ENCODE data around the gene INPP4B.
"Not testable (repeated sequence)": the region's sequence is repeated elsewhere in the genome, so short reads cannot be mapped to it uniquely, and the experiment has no call there.

Gene INPP4B

GRCh38 chr4:142528433-142528832 is 317.7 kb downstream of the INPP4B start:
- H3K9me3 ChIP-seq (ENCODE audit: insufficient read depth, low read depth, low read length) = no peaks in the 10 kb centered on the region
- H3K27me3 ChIP-seq (ENCODE audit: insufficient read depth, low read length) = no peaks in the 10 kb centered on the region
- no peak overlapping the region for H3K27ac ChIP-seq (ENCODE audit: low read length)
- no peaks in the 10 kb centered on the region for H3K4me1 ChIP-seq (ENCODE audit: insufficient read depth, low read length)
- no peak overlapping the region for H3K4me3 ChIP-seq (ENCODE audit: low read length)
- H3K9ac ChIP-seq (ENCODE audit: low read depth, low read length) = no peak overlapping the region
- no peaks in the 10 kb centered on the region for H3K36me3 ChIP-seq (ENCODE audit: insufficient read depth, low read depth, low read length)

DNA sequence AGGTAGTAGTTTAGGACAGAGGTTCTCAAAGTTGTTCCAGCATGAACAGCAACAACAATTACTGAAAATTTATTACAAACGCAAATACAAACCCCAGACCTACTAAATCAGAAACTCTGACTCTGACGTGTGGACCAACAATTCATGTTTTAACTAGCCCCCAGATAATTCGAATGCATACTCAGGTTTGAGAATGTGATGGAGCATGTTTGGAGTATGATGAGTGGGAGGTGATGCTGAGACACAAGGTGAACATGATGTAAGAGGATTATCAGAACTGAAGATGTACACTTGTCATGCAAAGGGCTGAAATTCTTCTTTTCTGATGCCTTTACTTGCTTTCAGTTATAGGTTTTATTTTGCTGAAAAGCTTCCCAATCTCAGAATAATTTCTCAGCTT is 323.0 kb downstream of the INPP4B start:
- Histone ChIP-seq H3K27ac (ENCODE audit: low read length) (no peak overlapping the region), H3K9me3 (ENCODE audit: insufficient read depth, low read depth, low read length) (no peaks in the 10 kb centered on the region), H3K4me1 (ENCODE audit: insufficient read depth, low read length) (no peaks in the 10 kb centered on the region), H3K9ac (ENCODE audit: low read depth, low read length) (no peak overlapping the region), H3K36me3 (ENCODE audit: insufficient read depth, low read depth, low read length) (no peaks in the 10 kb centered on the region), H3K27me3 (ENCODE audit: insufficient read depth, low read length) (no peaks in the 10 kb centered on the region), H3K4me3 (ENCODE audit: low read length) (no peak overlapping the region)

DNA sequence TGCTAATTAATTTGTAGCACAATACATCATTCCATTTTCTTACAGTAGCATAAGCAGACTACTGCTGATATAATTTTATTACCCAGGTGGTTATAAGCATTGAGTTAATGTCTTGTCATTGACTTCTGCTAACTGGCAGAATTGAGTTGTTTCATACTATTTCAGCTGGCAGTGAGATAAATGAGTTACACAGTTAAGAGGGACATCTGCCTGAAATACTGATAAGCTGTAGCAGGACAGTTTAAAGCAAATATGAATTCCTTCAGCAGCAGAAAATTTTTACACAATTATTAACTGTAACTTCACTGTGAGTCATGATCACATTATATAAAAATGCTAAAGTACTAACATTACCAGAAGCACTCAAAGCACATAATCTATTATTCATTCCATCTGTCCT is 326.8 kb downstream of the INPP4B start:
- no peaks in the 10 kb centered on the region for H3K36me3 ChIP-seq (ENCODE audit: insufficient read depth, low read depth, low read length)
- H3K4me3 ChIP-seq (ENCODE audit: low read length) = no peak overlapping the region
- no peak overlapping the region for H3K9ac ChIP-seq (ENCODE audit: low read depth, low read length)
- no peaks in the 10 kb centered on the region for H3K9me3 ChIP-seq (ENCODE audit: insufficient read depth, low read depth, low read length)
- H3K27me3 ChIP-seq (ENCODE audit: insufficient read depth, low read length) = no peaks in the 10 kb centered on the region
- H3K4me1 ChIP-seq (ENCODE audit: insufficient read depth, low read length) = no peaks in the 10 kb centered on the region
- H3K27ac ChIP-seq (ENCODE audit: low read length) = no peak overlapping the region

GRCh38 chr4:142516686-142517526 is 329.2 kb downstream of the INPP4B start:
- no peaks in the 10 kb centered on the region for H3K9me3 ChIP-seq (ENCODE audit: insufficient read depth, low read depth, low read length)
- H3K4me1 ChIP-seq (ENCODE audit: insufficient read depth, low read length) = no peaks in the 10 kb centered on the region
- H3K4me3 ChIP-seq (ENCODE audit: low read length) = no peak overlapping the region
- no peaks in the 10 kb centered on the region for H3K27me3 ChIP-seq (ENCODE audit: insufficient read depth, low read length)
- H3K27ac ChIP-seq (ENCODE audit: low read length) = no peak overlapping the region
- no peak overlapping the region for H3K9ac ChIP-seq (ENCODE audit: low read depth, low read length)
- no peaks in the 10 kb centered on the region for H3K36me3 ChIP-seq (ENCODE audit: insufficient read depth, low read depth, low read length)

DNA sequence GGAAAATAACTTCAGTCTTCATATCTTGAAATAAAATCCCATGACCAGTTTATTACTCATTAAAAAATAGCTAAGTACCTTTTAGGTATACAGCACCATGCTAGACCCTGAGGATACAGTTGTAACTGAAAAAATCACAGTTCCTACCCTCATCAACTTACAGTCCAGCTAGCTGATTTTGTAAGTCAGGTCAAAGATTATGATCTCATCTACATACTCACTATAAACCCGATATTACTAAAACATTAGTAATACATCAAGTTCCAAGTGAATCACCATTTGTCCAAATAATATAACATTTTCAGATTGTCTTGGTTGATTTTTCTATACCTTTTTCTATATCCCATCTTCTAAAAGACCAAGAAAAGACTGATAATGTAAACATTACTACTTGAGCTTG is 333.9 kb downstream of the INPP4B start:
- no peak overlapping the region for H3K4me3 ChIP-seq (ENCODE audit: low read length)
- H3K9ac ChIP-seq (ENCODE audit: low read depth, low read length) = no peak overlapping the region
- no peak overlapping the region for H3K27ac ChIP-seq (ENCODE audit: low read length)
- no peaks in the 10 kb centered on the region for H3K4me1 ChIP-seq (ENCODE audit: insufficient read depth, low read length)
- no peaks in the 10 kb centered on the region for H3K27me3 ChIP-seq (ENCODE audit: insufficient read depth, low read length)
- no peaks in the 10 kb centered on the region for H3K36me3 ChIP-seq (ENCODE audit: insufficient read depth, low read depth, low read length)
- H3K9me3 ChIP-seq (ENCODE audit: insufficient read depth, low read depth, low read length) = no peaks in the 10 kb centered on the region

- H3K36me3 ChIP-seq (ENCODE audit: insufficient read depth, low read depth, low read length) = no peaks in the 10 kb centered on the region
- no peaks in the 10 kb centered on the region for H3K9me3 ChIP-seq (ENCODE audit: insufficient read depth, low read depth, low read length)
- no peak overlapping the region for H3K9ac ChIP-seq (ENCODE audit: low read depth, low read length)
- no peaks in the 10 kb centered on the region for H3K27me3 ChIP-seq (ENCODE audit: insufficient read depth, low read length)
- no peaks in the 10 kb centered on the region for H3K4me1 ChIP-seq (ENCODE audit: insufficient read depth, low read length)
- H3K27ac ChIP-seq (ENCODE audit: low read length) = no peak overlapping the region
- H3K4me3 ChIP-seq (ENCODE audit: low read length) = no peak overlapping the region
Measured at GRCh38 chr4:142509881-142510280, 336.2 kb downstream of the INPP4B start.

- not testable (repeated sequence) for H3K9ac ChIP-seq (ENCODE audit: low read depth, low read length); H3K4me3 ChIP-seq (ENCODE audit: low read length); H3K27ac ChIP-seq (ENCODE audit: low read length); H3K27me3 ChIP-seq (ENCODE audit: insufficient read depth, low read length); H3K36me3 ChIP-seq (ENCODE audit: insufficient read depth, low read depth, low read length); H3K4me1 ChIP-seq (ENCODE audit: insufficient read depth, low read length); H3K9me3 ChIP-seq (ENCODE audit: insufficient read depth, low read depth, low read length)
Measured at GRCh38 chr4:142509381-142509780, 336.7 kb downstream of the INPP4B start.

DNA sequence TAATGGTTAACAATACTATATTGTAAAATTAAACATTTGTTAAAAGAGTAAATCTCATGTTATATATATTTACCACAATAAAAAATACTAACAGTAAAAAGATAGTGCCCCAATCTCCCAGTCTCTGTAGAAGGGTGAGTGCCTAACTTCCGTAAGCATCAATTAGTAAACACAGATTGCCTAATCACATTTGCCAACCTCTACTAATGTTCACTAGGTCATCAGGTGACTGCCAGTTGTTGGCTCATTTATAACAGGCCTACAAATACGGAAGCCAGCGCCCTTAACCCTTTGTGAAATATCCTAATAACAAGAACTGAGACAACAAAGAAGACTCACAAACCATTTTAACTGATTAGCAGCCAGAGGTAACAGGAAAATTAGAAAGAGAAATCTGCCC is 345.1 kb downstream of the INPP4B start:
- H3K4me3 ChIP-seq (ENCODE audit: low read length) = no peak overlapping the region
- no peak overlapping the region for H3K9ac ChIP-seq (ENCODE audit: low read depth, low read length)
- H3K27me3 ChIP-seq (ENCODE audit: insufficient read depth, low read length) = no peaks in the 10 kb centered on the region
- no peaks in the 10 kb centered on the region for H3K9me3 ChIP-seq (ENCODE audit: insufficient read depth, low read depth, low read length)
- no peaks in the 10 kb centered on the region for H3K36me3 ChIP-seq (ENCODE audit: insufficient read depth, low read depth, low read length)
- no peaks in the 10 kb centered on the region for H3K4me1 ChIP-seq (ENCODE audit: insufficient read depth, low read length)
- H3K27ac ChIP-seq (ENCODE audit: low read length) = no peak overlapping the region

DNA sequence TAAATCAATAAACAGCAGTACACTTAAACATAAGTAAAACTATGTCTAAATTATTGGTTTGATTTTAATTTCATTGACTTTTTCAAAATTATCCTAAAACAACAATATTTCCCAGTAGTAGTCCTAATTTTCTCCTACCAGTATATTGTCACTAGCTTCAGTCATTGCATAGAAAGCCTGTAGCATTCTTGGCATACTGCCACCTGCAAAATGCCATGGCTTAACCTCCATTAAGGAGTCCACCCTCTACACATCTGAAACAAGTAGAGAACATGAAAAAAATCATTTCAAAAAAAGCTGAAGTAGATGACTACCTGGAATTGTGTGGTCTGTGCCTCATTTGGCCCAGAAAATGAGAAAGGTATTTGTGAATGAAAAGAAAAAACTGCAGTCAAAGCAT is 348.5 kb downstream of the INPP4B start:
- Histone ChIP-seq H3K36me3 (ENCODE audit: insufficient read depth, low read depth, low read length) (no peaks in the 10 kb centered on the region), H3K27ac (ENCODE audit: low read length) (no peak overlapping the region), H3K9me3 (ENCODE audit: insufficient read depth, low read depth, low read length) (no peaks in the 10 kb centered on the region), H3K4me3 (ENCODE audit: low read length) (no peak overlapping the region), H3K27me3 (ENCODE audit: insufficient read depth, low read length) (no peaks in the 10 kb centered on the region), H3K4me1 (ENCODE audit: insufficient read depth, low read length) (no peaks in the 10 kb centered on the region), H3K9ac (ENCODE audit: low read depth, low read length) (no peak overlapping the region)

DNA sequence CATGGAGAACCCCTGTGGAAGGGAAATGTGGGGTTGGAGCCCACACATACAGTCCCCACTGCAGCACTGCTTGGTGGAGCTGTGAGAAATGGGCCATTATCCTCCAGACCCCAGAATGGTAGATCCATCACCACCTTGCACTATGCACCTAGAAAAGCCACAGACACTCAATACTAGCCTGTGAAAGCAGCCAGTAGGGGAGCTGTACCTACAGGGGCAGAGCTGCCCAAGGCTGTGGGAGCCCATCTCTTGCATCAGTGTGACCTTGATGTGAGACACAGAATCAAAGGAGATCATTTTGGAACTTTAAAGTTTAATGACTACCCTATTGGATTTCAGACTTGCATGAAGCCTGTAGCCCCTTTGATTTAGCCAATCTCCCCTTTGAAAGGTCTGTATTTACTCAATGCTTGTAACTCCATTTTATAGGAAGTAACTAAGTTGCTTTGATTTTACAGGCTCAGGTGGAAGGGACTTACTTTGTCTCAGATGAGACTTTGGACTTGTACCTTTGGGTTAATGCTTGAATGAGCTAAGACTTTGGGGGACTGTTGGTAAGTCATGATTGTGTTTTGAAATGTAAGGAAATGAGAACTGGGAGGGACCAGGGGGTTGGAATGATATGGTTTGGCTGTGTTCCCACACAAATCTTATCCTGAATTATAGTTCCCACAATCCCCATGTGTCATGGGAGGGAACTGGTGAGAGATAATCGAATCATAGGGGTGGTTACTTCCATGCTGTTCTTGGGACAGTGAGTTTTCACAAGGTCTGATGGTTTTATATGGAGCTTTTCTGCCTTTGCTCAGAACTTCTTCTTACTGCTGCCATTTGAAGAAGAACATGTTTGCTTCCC is 352.6 kb downstream of the INPP4B start:
- no peak overlapping the region for H3K4me3 ChIP-seq (ENCODE audit: low read length)
- no peaks in the 10 kb centered on the region for H3K36me3 ChIP-seq (ENCODE audit: insufficient read depth, low read depth, low read length)
- no peaks in the 10 kb centered on the region for H3K27me3 ChIP-seq (ENCODE audit: insufficient read depth, low read length)
- no peaks in the 10 kb centered on the region for H3K4me1 ChIP-seq (ENCODE audit: insufficient read depth, low read length)
- no peaks in the 10 kb centered on the region for H3K9me3 ChIP-seq (ENCODE audit: insufficient read depth, low read depth, low read length)
- no peak overlapping the region for H3K27ac ChIP-seq (ENCODE audit: low read length)
- no peak overlapping the region for H3K9ac ChIP-seq (ENCODE audit: low read depth, low read length)

DNA sequence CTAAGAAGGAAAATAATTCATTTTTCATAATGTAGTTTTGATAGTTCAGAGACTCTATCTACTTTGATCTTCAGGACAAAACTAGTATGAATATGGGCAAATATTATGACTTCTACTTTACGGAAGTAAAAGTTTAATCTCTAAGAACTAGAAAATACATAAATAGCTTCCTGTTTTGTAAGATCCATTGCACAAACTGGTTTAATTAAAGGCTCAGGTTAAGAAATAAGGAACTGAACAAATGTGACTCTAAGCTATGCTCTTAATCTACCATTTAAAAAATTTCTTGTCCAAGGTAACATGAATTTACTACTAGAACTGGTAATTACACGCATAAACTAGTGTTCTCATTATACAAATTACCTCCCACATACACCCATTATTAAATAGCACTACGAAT is 360.6 kb downstream of the INPP4B start:
- Histone ChIP-seq H3K4me1 (ENCODE audit: insufficient read depth, low read length) (no peaks in the 10 kb centered on the region), H3K9ac (ENCODE audit: low read depth, low read length) (no peak overlapping the region), H3K27me3 (ENCODE audit: insufficient read depth, low read length) (no peaks in the 10 kb centered on the region), H3K36me3 (ENCODE audit: insufficient read depth, low read depth, low read length) (no peaks in the 10 kb centered on the region), H3K27ac (ENCODE audit: low read length) (no peak overlapping the region), H3K9me3 (ENCODE audit: insufficient read depth, low read depth, low read length) (no peaks in the 10 kb centered on the region), H3K4me3 (ENCODE audit: low read length) (no peak overlapping the region)

GRCh38 chr4:142480244-142480643 is 365.9 kb downstream of the INPP4B start:
- H3K27me3 ChIP-seq (ENCODE audit: insufficient read depth, low read length) = no peaks in the 10 kb centered on the region
- no peak overlapping the region for H3K27ac ChIP-seq (ENCODE audit: low read length)

More at GRCh38 chr4:142480244-142480643, 365.9 kb downstream of the INPP4B start:
- no peaks in the 10 kb centered on the region for H3K4me1 ChIP-seq (ENCODE audit: insufficient read depth, low read length)
- no peaks in the 10 kb centered on the region for H3K36me3 ChIP-seq (ENCODE audit: insufficient read depth, low read depth, low read length)
- no peak overlapping the region for H3K4me3 ChIP-seq (ENCODE audit: low read length)
- H3K9ac ChIP-seq (ENCODE audit: low read depth, low read length) = no peak overlapping the region
- no peaks in the 10 kb centered on the region for H3K9me3 ChIP-seq (ENCODE audit: insufficient read depth, low read depth, low read length)
